CD4-positive, alpha-beta T cell treated with Interleukin-15 for 1 hour (primary cell): ENCODE results near the gene SOX4.
A peak's percentile ranks its signal among the peaks of the same experiment; 100 is the strongest.

Source experiments
- DNase-seq: peaks from one replicate; pipeline ENCODE4 v3.0.0-alpha.2; 2020

The SOX4 gene

GRCh38 chr6:21594416-21595281, 1.1 kb downstream of the SOX4 start:
- DNase-seq: no peak

- DNase-seq: peak; percentile 29
These were observed 2.0 kb downstream of the SOX4 start for GRCh38 chr6:21595285-21596144.

DNA sequence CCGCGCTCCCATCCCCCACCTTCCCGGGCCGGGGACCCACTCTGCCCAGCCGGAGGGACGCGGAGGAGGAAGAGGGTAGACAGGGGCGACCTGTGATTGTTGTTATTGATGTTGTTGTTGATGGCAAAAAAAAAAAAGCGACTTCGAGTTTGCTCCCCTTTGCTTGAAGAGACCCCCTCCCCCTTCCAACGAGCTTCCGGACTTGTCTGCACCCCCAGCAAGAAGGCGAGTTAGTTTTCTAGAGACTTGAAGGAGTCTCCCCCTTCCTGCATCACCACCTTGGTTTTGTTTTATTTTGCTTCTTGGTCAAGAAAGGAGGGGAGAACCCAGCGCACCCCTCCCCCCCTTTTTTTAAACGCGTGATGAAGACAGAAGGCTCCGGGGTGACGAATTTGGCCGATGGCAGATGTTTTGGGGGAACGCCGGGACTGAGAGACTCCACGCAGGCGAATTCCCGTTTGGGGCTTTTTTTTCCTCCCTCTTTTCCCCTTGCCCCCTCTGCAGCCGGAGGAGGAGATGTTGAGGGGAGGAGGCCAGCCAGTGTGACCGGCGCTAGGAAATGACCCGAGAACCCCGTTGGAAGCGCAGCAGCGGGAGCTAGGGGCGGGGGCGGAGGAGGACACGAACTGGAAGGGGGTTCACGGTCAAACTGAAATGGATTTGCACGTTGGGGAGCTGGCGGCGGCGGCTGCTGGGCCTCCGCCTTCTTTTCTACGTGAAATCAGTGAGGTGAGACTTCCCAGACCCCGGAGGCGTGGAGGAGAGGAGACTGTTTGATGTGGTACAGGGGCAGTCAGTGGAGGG, 2.8 kb downstream of the SOX4 start:
- peak; percentile 55 for DNase-seq

DNA sequence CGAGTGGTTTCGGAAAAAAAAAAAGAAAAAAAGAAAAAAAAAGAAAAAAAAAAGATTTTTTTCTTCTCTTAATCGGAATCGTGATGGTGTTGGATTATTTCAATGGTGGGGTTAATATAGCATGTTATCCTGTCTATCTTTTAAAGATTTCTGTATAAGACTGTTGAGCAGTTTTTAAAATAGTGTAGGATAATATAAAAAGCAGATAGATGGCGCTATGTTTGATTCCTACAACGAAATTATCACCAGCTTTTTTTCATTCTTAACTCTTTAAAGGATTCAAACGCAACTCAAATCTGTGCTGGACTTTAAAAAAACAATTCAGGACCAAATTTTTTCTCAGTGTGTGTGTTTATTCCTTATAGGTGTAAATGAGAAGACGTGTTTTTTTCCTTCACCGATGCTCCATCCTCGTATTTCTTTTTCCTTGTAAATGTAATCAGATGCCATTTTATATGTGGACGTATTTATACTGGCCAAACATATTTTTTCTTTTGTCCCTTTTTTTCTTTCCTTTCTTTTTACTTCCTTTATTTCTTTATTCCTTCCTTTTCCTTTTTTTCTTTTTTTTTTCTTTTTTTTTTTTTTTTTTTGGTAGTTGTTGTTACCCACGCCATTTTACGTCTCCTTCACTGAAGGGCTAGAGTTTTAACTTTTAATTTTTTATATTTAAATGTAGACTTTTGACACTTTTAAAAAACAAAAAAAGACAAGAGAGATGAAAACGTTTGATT, 3.6 kb downstream of the SOX4 start:
- no peak for DNase-seq

DNA sequence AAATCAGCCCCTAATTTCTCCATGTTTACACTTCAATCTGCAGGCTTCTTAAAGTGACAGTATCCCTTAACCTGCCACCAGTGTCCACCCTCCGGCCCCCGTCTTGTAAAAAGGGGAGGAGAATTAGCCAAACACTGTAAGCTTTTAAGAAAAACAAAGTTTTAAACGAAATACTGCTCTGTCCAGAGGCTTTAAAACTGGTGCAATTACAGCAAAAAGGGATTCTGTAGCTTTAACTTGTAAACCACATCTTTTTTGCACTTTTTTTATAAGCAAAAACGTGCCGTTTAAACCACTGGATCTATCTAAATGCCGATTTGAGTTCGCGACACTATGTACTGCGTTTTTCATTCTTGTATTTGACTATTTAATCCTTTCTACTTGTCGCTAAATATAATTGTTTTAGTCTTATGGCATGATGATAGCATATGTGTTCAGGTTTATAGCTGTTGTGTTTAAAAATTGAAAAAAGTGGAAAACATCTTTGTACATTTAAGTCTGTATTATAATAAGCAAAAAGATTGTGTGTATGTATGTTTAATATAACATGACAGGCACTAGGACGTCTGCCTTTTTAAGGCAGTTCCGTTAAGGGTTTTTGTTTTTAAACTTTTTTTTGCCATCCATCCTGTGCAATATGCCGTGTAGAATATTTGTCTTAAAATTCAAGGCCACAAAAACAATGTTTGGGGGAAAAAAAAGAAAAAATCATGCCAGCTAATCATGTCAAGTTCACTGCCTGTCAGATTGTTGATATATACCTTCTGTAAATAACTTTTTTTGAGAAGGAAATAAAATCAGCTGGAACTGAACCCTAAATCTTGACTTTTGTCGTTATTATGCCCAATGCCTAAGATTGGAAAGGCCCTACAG, 4.5 kb downstream of the SOX4 start:
- no peak for DNase-seq

GRCh38 chr6:21598674-21599023, 5.1 kb downstream of the SOX4 start:
- no peak for DNase-seq

- no peak for DNase-seq
These were observed 5.6 kb downstream of the SOX4 start for GRCh38 chr6:21599051-21599696.

DNA sequence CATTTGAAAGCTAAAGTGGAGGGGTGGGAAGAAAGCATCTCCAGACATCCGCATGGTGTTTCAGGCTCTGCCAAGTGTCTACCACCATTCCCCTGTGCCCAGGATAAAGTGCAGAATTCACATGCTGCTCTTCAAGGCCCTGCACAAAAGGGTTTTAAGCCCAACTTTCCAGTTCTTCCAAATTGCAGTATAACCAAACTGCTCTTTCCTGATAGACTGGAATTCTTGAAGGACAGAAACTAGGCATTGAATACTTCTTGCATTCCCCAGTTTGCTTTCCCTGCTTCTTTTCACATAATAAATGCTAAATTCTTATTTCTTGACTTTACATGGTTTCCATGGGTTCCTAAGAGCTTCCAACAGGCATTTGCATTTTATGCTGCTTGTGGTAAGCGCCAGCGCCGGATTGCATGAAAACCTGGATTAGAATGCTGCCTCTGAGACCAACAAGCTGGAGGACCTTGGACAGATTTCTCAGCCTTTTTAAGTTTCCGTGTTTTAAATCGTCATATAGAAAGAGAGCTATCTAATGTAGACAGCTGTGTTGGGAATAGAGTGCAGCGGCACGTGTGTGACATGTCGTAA, 7.9 kb downstream of the SOX4 start:
- DNase-seq: no peak

DNA sequence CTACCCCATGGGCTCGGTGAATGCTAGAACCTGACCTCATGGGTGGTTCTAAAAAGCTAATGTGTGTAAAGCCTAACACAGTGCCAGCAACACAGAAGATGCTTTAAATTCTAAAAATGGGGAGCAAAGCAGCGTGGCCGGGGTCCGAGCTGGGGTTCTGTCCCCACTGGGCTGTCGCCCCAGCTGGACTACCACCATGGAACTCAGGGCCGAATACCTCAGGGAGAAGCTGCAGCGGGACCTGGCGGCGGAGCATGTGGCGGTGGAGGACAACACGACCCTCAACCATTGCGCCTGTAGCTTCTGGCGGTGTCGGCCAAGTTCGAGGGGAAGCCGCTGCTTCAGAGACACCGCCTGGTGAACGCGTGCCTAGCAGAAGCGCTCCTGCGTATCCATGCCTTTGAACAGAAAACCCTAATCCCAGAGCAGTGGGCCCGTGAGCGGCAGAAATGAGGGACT, 8.4 kb downstream of the SOX4 start:
- DNase-seq: no peak

DNA sequence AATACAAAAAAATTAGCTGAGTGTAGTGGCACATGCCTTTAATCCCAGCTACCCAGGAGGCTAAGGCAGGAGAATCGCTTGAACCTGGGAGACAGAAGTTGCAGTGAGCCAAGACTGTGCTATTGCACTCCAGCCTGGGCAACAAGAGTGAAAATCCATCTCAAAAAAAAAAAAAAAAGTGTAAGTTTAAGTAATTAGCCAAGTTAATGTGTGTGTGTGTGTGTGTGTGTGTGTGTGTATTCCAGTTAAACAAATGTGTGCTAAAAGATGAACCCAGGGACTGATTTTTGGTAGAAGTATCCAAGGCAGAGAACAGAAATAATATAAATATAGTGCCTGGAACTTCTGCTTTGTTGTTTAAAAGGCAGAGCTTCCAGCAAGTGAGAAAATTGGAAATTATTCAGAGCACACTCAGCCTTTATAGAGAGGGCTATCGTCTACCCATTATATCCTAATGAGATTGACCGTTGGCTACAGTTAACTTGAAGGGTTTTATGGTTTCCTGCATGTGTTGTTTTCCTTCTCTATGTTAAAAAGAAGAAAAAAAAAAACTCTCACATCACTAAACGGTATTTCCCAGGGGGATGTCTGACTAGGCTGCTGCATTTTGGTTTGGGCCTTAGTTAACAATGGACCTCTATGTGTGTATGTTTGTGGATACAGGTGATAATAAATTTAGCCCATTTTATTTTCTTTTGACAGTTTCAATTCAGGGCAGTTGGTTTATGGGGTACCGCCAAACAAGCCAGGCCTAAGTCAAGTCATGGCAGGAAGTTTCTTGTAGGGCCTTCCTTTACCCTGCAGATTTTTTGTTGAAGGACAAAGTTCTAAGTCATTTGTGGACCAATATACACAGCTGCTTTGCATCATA, 9.8 kb downstream of the SOX4 start:
- DNase-seq: no peak

DNA sequence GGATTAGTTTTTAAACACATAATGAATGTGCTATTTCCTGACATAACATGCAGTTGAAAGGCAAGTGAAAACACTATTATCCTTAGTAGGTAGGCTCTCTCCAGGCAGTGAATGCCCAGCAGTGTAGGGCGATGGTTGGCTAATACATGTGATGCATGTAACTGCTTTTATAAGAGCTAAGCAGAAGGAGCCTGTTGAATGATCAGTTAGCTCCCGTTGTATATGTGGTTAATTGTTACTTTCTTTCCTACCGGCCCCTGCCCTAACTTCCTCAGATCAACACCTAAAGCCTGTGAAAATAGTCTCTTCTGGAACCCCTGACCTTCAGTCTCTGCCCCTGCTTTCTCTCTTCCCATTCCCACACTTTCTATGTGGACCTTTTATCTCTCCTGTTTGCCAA, 10.5 kb downstream of the SOX4 start:
- DNase-seq: no peak

- no peak for DNase-seq
These were observed 11.6 kb downstream of the SOX4 start for GRCh38 chr6:21605166-21605565.

DNA sequence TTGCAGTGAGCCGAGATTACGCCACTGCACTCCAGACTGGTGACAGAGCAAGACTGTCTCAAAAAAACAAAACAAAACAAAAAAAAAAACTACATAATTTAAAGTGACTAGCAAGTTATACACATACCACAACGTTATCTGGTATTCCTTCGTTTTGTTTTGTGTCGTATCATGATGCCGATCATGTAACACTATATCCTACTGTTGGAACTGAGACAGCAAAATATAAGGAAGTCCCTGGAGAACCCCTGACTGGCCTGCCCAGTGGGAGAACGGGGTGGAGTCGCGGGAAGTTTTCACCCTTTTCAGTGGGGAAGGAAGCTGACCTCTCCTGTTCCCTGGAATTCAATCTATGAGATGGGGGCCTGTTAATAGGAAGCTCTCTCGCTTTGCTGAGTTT, 15.1 kb downstream of the SOX4 start:
- DNase-seq: no peak

GRCh38 chr6:21609881-21610329, 16.4 kb downstream of the SOX4 start:
- DNase-seq: no peak

DNA sequence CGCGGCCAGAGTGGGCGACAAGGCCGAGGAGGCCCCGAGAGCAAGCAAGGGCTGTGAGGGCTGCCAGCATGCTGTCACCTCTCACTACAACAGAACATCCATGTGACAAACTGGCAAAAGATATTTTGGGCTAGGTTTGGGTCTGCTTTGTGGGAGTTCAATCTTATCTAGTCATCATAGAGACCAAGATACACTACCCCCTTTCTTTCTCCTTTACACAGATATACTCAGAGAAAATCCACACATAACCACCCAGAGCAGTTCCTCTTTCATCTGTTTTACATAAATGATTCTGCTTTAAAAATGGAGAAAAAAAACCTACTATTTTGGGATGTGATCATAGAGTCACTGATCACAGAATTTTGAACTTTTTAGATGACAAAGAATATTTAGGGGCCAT, 16.8 kb downstream of the SOX4 start:
- no peak for DNase-seq

GRCh38 chr6:21611485-21611884, 17.9 kb downstream of the SOX4 start:
- no peak for DNase-seq

DNA sequence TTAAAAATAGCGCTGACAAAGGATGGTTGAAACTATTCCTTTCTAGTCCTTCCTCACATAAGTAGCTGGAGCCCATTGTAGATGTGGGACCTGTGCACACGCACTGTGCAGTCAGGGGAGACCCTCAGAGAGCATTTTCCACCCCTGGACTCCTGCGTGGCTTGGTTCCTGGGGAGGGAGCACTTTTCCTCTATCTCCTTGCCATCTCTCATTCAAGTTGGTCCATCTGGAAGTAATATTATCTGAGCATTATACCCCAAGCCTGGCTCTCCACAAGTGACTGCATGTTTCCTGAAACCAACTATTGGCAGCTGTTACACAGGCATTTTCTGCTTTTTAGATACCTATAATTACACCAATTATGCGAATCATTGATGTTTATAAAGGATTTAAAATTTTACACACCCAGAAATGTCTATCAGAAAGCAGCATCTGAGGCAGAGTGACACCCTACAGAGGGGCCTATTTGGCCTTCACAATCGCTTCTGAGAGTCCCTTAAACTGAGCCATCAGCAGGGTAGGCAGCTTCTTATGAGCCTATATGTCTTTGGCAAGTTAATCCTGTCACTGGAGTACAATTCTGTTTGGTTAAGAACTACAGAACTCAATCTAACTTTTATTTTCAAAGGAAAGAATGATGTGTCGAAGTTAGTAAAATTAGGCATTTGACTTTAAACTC, 18.7 kb downstream of the SOX4 start:
- no peak for DNase-seq

- no peak for DNase-seq
These were observed 20.3 kb downstream of the SOX4 start for GRCh38 chr6:21613809-21614208.

GRCh38 chr6:21614226-21614625, 20.7 kb downstream of the SOX4 start:
- no peak for DNase-seq
